ENCODE data around the gene CLIC5.

CLIC5 gene

GRCh38 chr6:46000905-46001304 lies 14.8 kb downstream of the CLIC5 start:
- no peak for TF ChIP-seq CTCF (conservative IDR thresholded peaks at IDR 0.05; ENCODE audit: low read depth, low read length)
- DNase-seq (ENCODE audit: low read depth): no peak

GRCh38 chr6:45998524-45998923 lies 17.1 kb downstream of the CLIC5 start:
- no peak for DNase-seq (ENCODE audit: low read depth)
- TF ChIP-seq CTCF (conservative IDR thresholded peaks at IDR 0.05; ENCODE audit: low read depth, low read length): no peak
- no peak overlapping the region for H3K4me3 ChIP-seq (ENCODE audit: low read depth, low read length)

More at GRCh38 chr6:46000905-46001304, 14.8 kb downstream of the CLIC5 start:
- no peak overlapping the region for H3K4me3 ChIP-seq (ENCODE audit: low read depth, low read length)

- TF ChIP-seq CTCF (conservative IDR thresholded peaks at IDR 0.05; ENCODE audit: low read depth, low read length): no peak
- DNase-seq (ENCODE audit: low read depth): no peak
Observed at GRCh38 chr6:45997875-45998506, 17.7 kb downstream of the CLIC5 start.

GRCh38 chr6:45991189-45991588 lies 24.5 kb downstream of the CLIC5 start:
- no peak overlapping the region for H3K4me3 ChIP-seq (ENCODE audit: low read depth, low read length)
- TF ChIP-seq CTCF (conservative IDR thresholded peaks at IDR 0.05; ENCODE audit: low read depth, low read length): peak; percentile 32
- DNase-seq (ENCODE audit: low read depth): no peak

More at GRCh38 chr6:45997875-45998506, 17.7 kb downstream of the CLIC5 start:
- H3K4me3 ChIP-seq (ENCODE audit: low read depth, low read length): no peak overlapping the region

GRCh38 chr6:45990162-45990561 lies 25.5 kb downstream of the CLIC5 start:
- no peak for DNase-seq (ENCODE audit: low read depth)
- H3K4me3 ChIP-seq (ENCODE audit: low read depth, low read length): no peak overlapping the region
- no peak for TF ChIP-seq CTCF (conservative IDR thresholded peaks at IDR 0.05; ENCODE audit: low read depth, low read length)

- DNase-seq (ENCODE audit: low read depth): no peak
- H3K4me3 ChIP-seq (ENCODE audit: low read depth, low read length): no peak overlapping the region
- no peak for TF ChIP-seq CTCF (conservative IDR thresholded peaks at IDR 0.05; ENCODE audit: low read depth, low read length)
Observed at GRCh38 chr6:45988635-45989034, 27.0 kb downstream of the CLIC5 start.

GRCh38 chr6:45987856-45988255 lies 27.8 kb downstream of the CLIC5 start:
- no peak for DNase-seq (ENCODE audit: low read depth)
- no peak for TF ChIP-seq CTCF (conservative IDR thresholded peaks at IDR 0.05; ENCODE audit: low read depth, low read length)
- H3K4me3 ChIP-seq (ENCODE audit: low read depth, low read length): no peak overlapping the region

Data from choroid plexus epithelial cell (primary cell).